ENCODE results near the gene SDK1.

Gene SDK1

GRCh38 chr7:3345699-3346481 lies 44.8 kb downstream of the SDK1 start:
- no peak for DNase-seq

- DNase-seq = no peak
These were observed 48.1 kb downstream of the SDK1 start for GRCh38 chr7:3349126-3349525.

DNA sequence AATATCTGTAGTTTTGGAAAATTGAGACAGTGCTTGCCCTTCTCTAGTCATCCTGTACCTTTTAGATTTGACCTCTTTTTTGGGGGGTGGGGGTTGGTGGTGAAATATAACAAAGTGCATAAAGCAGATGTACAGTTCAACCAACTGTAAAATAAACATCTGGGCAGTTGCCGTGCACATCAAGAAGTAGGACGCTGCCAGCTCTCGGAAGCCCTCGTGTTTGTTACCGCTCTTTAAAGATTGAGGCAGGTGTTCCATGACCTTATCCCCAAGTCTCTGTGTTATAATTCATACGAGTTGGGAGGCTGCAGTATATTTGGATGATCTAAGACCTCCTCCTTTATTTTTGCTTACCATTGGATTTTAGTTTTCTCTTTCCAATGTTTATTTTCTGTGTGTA lies 55.1 kb downstream of the SDK1 start:
- no peak for DNase-seq

- no peak for DNase-seq
These were observed 57.9 kb downstream of the SDK1 start for GRCh38 chr7:3358991-3359390.

GRCh38 chr7:3367261-3367660 lies 66.2 kb downstream of the SDK1 start:
- DNase-seq = peak; percentile 12

- no peak for DNase-seq
These were observed 69.2 kb downstream of the SDK1 start for GRCh38 chr7:3370068-3370830.

- no peak for DNase-seq
These were observed 69.9 kb downstream of the SDK1 start for GRCh38 chr7:3370921-3371320.

DNA sequence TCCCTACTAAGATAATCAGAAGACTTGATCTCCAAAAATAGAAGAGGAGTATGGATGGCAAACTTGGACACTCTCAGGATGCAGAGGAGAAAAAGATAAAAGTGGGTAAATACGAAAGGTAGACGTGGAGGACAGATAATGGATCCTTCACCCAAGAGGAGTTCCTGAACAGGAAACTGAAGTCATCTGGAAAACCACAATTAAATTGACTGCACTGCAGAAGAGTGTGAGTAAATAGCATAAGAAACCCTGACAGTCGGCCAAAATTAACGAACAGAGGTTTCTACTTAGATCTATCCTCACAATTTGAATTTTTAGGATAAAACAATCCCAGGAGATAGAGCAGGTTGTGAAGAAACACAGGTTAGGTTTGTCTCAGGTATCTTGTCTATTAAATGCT lies 70.5 kb downstream of the SDK1 start:
- peak; percentile 4 for DNase-seq

- no peak for DNase-seq
These were observed 73.2 kb downstream of the SDK1 start for GRCh38 chr7:3374239-3374638.

DNA sequence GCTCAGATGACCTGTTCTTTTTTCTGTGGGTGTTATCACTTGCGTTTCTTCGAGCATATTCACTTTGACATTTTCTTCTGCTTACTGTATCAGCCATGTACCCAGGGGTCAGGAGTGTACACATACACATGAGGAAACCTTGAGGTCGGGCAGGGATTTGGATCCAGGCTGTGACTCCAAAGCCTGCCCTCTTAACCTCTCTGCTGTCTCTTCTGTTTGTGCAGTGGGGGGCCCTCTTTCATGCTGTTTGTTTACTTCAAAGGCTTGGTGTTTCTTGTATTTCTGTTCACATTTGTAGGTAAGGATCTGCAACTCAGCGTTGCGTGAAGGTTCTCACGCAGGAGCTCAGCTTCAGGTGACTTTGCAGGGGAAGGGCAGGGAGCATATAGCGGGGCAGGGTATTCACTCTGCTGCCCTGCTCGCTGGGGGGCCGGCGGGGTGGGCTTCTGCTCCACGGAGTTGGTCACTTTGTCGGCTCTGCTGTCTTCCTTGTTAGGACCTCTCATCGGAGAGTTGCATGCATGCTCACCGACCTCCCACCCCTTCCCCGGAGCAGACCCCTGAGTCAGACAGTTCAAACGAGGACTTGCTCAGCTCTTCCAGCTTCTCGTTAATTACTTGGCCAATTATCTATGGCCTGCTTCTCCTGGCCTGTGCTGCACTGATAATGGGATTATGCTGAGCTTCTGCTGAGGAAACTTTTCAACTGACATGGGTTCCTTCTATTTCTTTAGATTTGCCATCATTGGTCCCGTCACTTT lies 77.5 kb downstream of the SDK1 start:
- DNase-seq = no peak

GRCh38 chr7:3380034-3380433 lies 79.0 kb downstream of the SDK1 start:
- DNase-seq = no peak

DNA sequence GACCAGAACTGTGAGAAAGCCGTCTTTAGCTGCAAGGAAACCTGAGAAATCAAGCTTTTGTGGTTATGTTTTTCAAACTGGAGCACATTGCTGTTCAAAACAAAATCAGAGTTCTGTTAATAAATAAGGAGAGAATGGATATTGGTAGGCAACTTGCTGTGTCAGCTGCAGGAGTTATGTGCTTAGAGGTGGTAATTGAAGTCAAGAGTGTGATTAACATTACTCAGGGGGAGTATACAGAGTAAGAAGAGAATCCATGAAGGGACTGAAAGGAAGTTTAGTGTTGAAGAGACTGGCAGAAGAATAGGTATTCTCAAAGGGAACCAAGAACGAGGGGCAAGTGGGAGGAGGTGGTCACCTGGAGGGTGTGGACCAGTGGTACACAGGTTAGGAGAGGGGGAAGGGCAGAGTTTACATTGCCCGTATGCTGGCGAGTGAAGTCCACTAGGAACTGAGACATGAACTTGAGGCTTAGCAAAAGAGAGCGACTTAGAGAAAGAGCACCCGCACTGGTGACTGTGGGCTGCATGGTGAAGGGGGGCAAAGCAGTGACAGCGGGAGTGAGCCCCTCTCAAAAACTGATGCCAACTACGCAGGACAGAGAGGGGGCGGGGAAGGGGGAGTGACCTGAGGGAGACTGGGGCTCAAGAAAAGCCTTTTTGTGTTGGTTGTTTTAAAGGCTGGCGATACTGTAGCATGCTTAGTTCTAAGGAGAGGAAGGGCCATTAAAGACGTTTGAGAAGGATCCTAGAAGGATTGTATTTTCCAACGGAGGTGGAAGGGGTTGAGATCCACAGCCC lies 80.0 kb downstream of the SDK1 start:
- DNase-seq = no peak

DNA sequence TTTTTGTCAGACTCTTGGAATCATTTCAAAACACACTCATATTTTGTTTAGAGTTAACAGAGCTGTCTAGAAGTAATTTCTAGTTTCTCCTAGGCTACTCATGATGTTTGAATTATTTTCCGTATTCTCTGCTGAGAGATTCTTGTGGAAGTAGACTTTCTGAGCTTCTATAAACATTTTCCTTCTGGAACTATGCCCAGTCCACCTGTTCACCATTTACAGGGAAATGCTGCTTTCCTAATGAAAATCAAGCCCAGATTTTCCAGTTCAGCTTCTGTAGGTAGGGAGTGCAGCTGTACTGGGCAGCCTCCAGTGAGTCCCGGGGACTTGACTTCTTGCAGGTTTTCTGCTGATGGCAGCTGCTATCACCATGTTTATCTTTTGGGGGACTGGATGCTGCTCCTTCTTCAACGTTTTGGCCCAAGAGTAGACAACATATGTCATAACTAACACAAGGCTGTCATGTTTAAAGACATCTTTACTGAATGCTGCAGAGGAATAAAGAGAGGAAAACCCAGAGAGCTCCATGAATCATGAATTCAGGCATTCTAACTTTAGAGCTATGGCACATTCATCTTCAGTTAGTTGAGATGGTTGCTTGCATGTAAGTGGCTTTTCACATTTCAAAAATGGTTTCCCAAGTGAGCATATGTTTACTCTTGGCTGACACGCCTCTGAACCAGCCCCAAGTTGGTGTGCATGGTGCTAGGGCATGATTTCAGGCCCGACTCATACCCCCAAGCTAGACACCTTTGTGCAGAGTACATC lies 85.6 kb downstream of the SDK1 start:
- no peak for DNase-seq

DNA sequence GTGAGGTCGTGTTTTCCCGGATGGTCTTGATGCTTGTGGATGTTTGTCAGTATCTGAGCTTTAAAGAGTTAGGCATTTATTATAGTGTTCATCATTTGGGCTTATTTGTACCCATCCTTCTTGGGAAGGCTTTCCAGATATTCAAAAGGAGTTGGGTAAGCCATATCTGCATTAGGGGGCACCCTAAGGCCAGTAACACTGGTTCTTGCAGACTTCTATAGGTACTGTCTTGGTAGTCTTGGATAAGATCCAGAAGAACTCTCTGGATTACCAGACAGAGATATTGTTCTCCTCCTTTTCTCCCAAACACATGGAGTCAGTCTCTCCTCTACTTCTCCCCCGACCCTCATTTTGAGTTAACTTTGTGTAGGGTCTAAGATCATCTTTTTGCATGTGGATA lies 92.8 kb downstream of the SDK1 start:
- peak; percentile 14 for DNase-seq

GRCh38 chr7:3397324-3397723 lies 96.3 kb downstream of the SDK1 start:
- DNase-seq = no peak

GRCh38 chr7:3399858-3400257 lies 98.8 kb downstream of the SDK1 start:
- no peak for DNase-seq

- DNase-seq = peak; percentile 45
These were observed 103.4 kb downstream of the SDK1 start for GRCh38 chr7:3404501-3404900.

GRCh38 chr7:3408814-3409595 lies 108.0 kb downstream of the SDK1 start:
- DNase-seq = peak; percentile 2

GRCh38 chr7:3412871-3413270 lies 111.8 kb downstream of the SDK1 start:
- DNase-seq = no peak

- no peak for DNase-seq
These were observed 114.8 kb downstream of the SDK1 start for GRCh38 chr7:3415861-3416312.

DNA sequence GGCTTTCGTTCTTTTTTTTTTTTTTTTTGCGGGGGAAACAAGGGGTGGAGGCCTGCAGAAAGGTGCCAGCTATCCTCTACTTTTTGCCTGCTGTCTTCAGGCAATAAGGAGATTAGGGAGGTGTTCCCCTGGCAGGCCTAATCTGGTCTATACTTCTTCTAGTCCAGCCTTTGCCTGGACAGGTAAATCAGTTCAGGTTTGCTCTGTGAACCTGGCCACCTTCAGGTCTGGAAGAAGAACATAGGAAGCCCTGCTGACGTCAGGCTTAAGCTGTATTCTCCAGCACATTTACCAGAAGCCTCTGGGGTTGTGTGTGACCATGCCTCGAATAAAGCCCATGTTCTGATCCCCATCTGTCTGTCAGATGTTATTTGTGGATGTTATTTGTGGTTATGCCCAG lies 115.4 kb downstream of the SDK1 start:
- DNase-seq = no peak
